IMR-90 (cell line): ENCODE results near the gene ABTB2. TPM values are rescaled to one million over a fixed set of nuclear protein-coding genes. Genes with fewer than 3 reads are reported as not detected.

Source experiments
- ATAC-seq: fragments of 200-7000 bp; cut with Tn5 transposase; 2 replicates; pipeline ENCODE4 v1.9.1; 2020; ENCODE audit warnings: low read depth, mild to moderate bottlenecking, moderate library complexity
- BruUV-seq: library from RNA; stranded (reverse); fragments of 400-500 nt; replicated peaks from 2 replicates; lab custom pipeline; 2021; lab: Mats Ljungman, UMichigan
- CTCF ChIA-PET: fragments of 300-600 bp; formaldehyde crosslinking; extraction: SDS; loops from one replicate; lab custom pipeline; 2021; ENCODE audit warnings: antibody characterized with exemption; lab: Yijun Ruan, JAX
- POLR2A ChIA-PET: fragments of 300-600 bp; sonication (Branson Sonifier 250); formaldehyde crosslinking; loops from one replicate; lab custom pipeline; 2022; ENCODE audit warnings: antibody characterized with exemption; ENCODE audit not compliant: unreplicated experiment; lab: Charles Lee
- DNase-seq: peaks from one replicate; pipeline ENCODE4 v3.0.0; 2013
- H2AFZ ChIP-seq: replicated peaks from 2 replicates; pipeline ENCODE3; 2013; ENCODE audit warnings: low read length, mild to moderate bottlenecking; ENCODE audit not compliant: poor library complexity
- H2AK5ac ChIP-seq: 2 replicates; pipeline ENCODE4 v1.6.1; 2013; ENCODE audit warnings: low read depth, low read length, inconsistent platforms
- H2AK9ac ChIP-seq: replicated peaks from 2 replicates; pipeline ENCODE3; 2013; ENCODE audit warnings: mild to moderate bottlenecking, low read depth, low read length, moderate library complexity; ENCODE audit not compliant: poor library complexity
- H2BK120ac ChIP-seq: 2 replicates; pipeline ENCODE4 v1.6.1; 2013; ENCODE audit warnings: low read depth, low read length, inconsistent platforms
- H2BK15ac ChIP-seq: 3 replicates; pipeline ENCODE4 v1.6.1; 2013; ENCODE audit warnings: low read depth, low read length, inconsistent platforms
- H2BK20ac ChIP-seq: 2 replicates; pipeline ENCODE4 v1.6.1; 2013; ENCODE audit warnings: low read depth, mild to moderate bottlenecking, inconsistent platforms, low read length, moderate library complexity
- H2BK5ac ChIP-seq: 2 replicates; pipeline ENCODE4 v1.6.1; 2013; ENCODE audit warnings: mild to moderate bottlenecking, low read depth, low read length, inconsistent platforms; ENCODE audit not compliant: poor library complexity, severe bottlenecking
- H3K14ac ChIP-seq: replicated peaks from 2 replicates; pipeline ENCODE4 v1.6.1; 2013; ENCODE audit warnings: low read depth, low read length, inconsistent platforms
- H3K18ac ChIP-seq: 2 replicates; pipeline ENCODE4 v1.6.1; 2013; ENCODE audit warnings: low read depth, low read length, control low read depth
- H3K23ac ChIP-seq: 2 replicates; pipeline ENCODE4 v1.6.1; 2013; ENCODE audit warnings: low read depth, low read length, inconsistent platforms
- H3K27ac ChIP-seq: 2 replicates; pipeline ENCODE4 v1.5.1; 2013; ENCODE audit warnings: mild to moderate bottlenecking, control low read depth, low read length; ENCODE audit not compliant: insufficient read depth
- H3K27me3 ChIP-seq: 2 replicates; pipeline ENCODE4 v1.6.1; 2013; ENCODE audit warnings: low read length; ENCODE audit not compliant: control insufficient read depth, insufficient read depth
- H3K36me3 ChIP-seq: 2 replicates; pipeline ENCODE4 v1.6.1; 2013; ENCODE audit warnings: low read length, mixed read lengths; ENCODE audit not compliant: control insufficient read depth, insufficient read depth
- H3K4ac ChIP-seq: 2 replicates; pipeline ENCODE4 v1.6.1; 2013; ENCODE audit warnings: low read depth, low read length, inconsistent platforms
- H3K4me1 ChIP-seq: 2 replicates; pipeline ENCODE4 v1.6.1; 2013; ENCODE audit warnings: low read length, mixed read lengths; ENCODE audit not compliant: control insufficient read depth, insufficient read depth
- H3K4me2 ChIP-seq: 2 replicates; pipeline ENCODE4 v1.6.1; 2013; ENCODE audit warnings: low read depth, mild to moderate bottlenecking, control low read depth, low read length, moderate library complexity
- H3K4me3 ChIP-seq: 2 replicates; pipeline ENCODE4 v1.5.1; 2013; ENCODE audit warnings: low read depth, mild to moderate bottlenecking, control low read depth, low read length, moderate library complexity; ENCODE audit not compliant: insufficient read depth
- H3K56ac ChIP-seq: 2 replicates; pipeline ENCODE4 v1.6.1; 2013; ENCODE audit warnings: low read length, inconsistent platforms; ENCODE audit not compliant: insufficient read depth; ENCODE audit errors: extremely low read depth
- H3K79me1 ChIP-seq, 2 experiments: 2 replicates each; pipeline ENCODE4 v1.6.1; 2013; ENCODE audit warnings: low read length in 2 of 2, inconsistent platforms in 1 of 2, low read depth in 1 of 2
- H3K9ac ChIP-seq: 2 replicates; pipeline ENCODE4 v1.6.1; 2013; ENCODE audit warnings: low read depth, low read length, control low read depth
- H3K9me1 ChIP-seq: 2 replicates; pipeline ENCODE4 v1.6.1; 2013; ENCODE audit warnings: low read length, inconsistent platforms; ENCODE audit not compliant: insufficient read depth
- H3K9me3 ChIP-seq: 2 replicates; pipeline ENCODE4 v1.6.1; 2013; ENCODE audit warnings: low read length; ENCODE audit not compliant: control insufficient read depth, insufficient read depth
- H4K20me1 ChIP-seq: 2 replicates; pipeline ENCODE4 v1.6.1; 2013; ENCODE audit warnings: low read length, inconsistent platforms; ENCODE audit not compliant: insufficient read depth
- H4K5ac ChIP-seq: 2 replicates; pipeline ENCODE4 v1.6.1; 2013; ENCODE audit warnings: mild to moderate bottlenecking, low read depth, low read length, control low read depth
- H4K8ac ChIP-seq, 2 experiments: 2 replicates each; pipeline ENCODE4 v1.6.1; 2013; ENCODE audit warnings: low read depth in 2 of 2, low read length in 2 of 2, control low read depth in 1 of 2, inconsistent platforms in 1 of 2
- H4K91ac ChIP-seq: 2 replicates; pipeline ENCODE4 v1.6.1; 2013; ENCODE audit warnings: low read depth, low read length, inconsistent platforms; ENCODE audit not compliant: insufficient read depth
- BHLHE40 ChIP-seq: fragments of 150-350 bp; IDR thresholded peaks from 2 replicates; pipeline ENCODE4 v1.6.1; 2016; ENCODE audit warnings: mild to moderate bottlenecking, low read depth, low read length
- CEBPB ChIP-seq: IDR thresholded peaks from 2 replicates; pipeline ENCODE4 v1.6.1; 2012; ENCODE audit warnings: low read depth, low read length, improper control_type of control experiment
- CHD1 ChIP-seq: IDR thresholded peaks from 2 replicates; pipeline ENCODE4 v1.6.1; 2012; ENCODE audit warnings: low read depth, low read length, improper control_type of control experiment
- CTCF ChIP-seq: conservative IDR thresholded peaks from 2 replicates; pipeline ENCODE4 v1.5.1; 2012; ENCODE audit warnings: mild to moderate bottlenecking, low read depth, low read length, improper control_type of control experiment
- ELK1 ChIP-seq: fragments of 150-350 bp; IDR thresholded peaks from 2 replicates; pipeline ENCODE4 v1.6.1; 2016; ENCODE audit warnings: low read depth, mild to moderate bottlenecking, low read length, moderate library complexity, borderline replicate concordance
- FOS ChIP-seq: fragments of 150-350 bp; IDR thresholded peaks from 2 replicates; pipeline ENCODE4 v1.6.1; 2016; ENCODE audit warnings: low read depth, low read length
- MAFK ChIP-seq: IDR thresholded peaks from 2 replicates; pipeline ENCODE4 v1.6.1; 2012; ENCODE audit warnings: low read depth, low read length, improper control_type of control experiment
- MAZ ChIP-seq: IDR thresholded peaks from 2 replicates; pipeline ENCODE4 v1.6.1; 2012; ENCODE audit warnings: low read depth, mild to moderate bottlenecking, low read length, improper control_type of control experiment, moderate library complexity, borderline replicate concordance
- MXI1 ChIP-seq: IDR thresholded peaks from 2 replicates; pipeline ENCODE4 v1.6.1; 2012; ENCODE audit warnings: low read depth, mild to moderate bottlenecking, low read length, moderate library complexity, borderline replicate concordance
- NFE2L2 ChIP-seq: fragments of 150-350 bp; IDR thresholded peaks from 2 replicates; pipeline ENCODE4 v1.6.1; 2016; ENCODE audit warnings: low read depth, mild to moderate bottlenecking, low read length
- POLR2A ChIP-seq: IDR thresholded peaks from 2 replicates; pipeline ENCODE4 v1.6.1; 2012; ENCODE audit warnings: mild to moderate bottlenecking, low read depth, low read length
- RAD21 ChIP-seq: IDR thresholded peaks from 2 replicates; pipeline ENCODE4 v1.6.1; 2012; ENCODE audit warnings: low read length, improper control_type of control experiment
- RCOR1 ChIP-seq: IDR thresholded peaks from 2 replicates; pipeline ENCODE4 v1.6.1; 2012; ENCODE audit warnings: mild to moderate bottlenecking, low read length, improper control_type of control experiment; ENCODE audit not compliant: insufficient replicate concordance
- SMC3 ChIP-seq: fragments of 150-350 bp; IDR thresholded peaks from 2 replicates; pipeline ENCODE4 v1.6.1; 2016; ENCODE audit warnings: low read depth, mild to moderate bottlenecking, antibody characterized with exemption, low read length, moderate library complexity
- USF2 ChIP-seq: fragments of 150-350 bp; IDR thresholded peaks from 2 replicates; pipeline ENCODE4 v1.6.1; 2017; ENCODE audit warnings: mild to moderate bottlenecking, antibody characterized with exemption, low read length, low read depth
- WGBS, 2 experiments: methylation state at CpG; one replicate each; pipeline versions ENCODE4 v1.1.5 to v1.1.7; 2013; ENCODE audit warnings: missing lambda C conversion rate in 2 of 2; ENCODE audit not compliant: insufficient read length in 1 of 2; ENCODE audit errors: extremely low coverage in 2 of 2; 5-methylcytosine and 5-hydroxymethylcytosine counted together
- dilution Hi-C: fragments of 300-500 bp; cut with HindIII; formaldehyde crosslinking; loops from one replicate; pipeline ENCODE4 v1.14.3; 2018; ENCODE audit warnings: low sequenced_read_pairs; ENCODE audit not compliant: unreplicated experiment
- in situ Hi-C: fragments of 300-500 bp; cut with MboI; formaldehyde crosslinking; loops from 3 replicates; pipeline ENCODE4 v1.14.3; 2019; ENCODE audit warnings: low sequenced_read_pairs, inconsistent platforms, mixed read lengths
- intact Hi-C: fragments of 100-400 bp; cut with micrococcal nuclease; formaldehyde crosslinking; loops from 2 replicates; pipeline ENCODE4 v1.10.0; 2022
- polyA plus RNA-seq, 3 experiments: library from polyadenylated mRNA; depleted of rRNA; stranded (reverse); fragments of >200 nt; gene quantifications; 2 replicates each; pipeline ENCODE4 v1.2.3, GENCODE V29; 2012; ENCODE audit warnings: low replicate concordance in 1 of 3
- total RNA-seq: library from RNA; depleted of rRNA; stranded (reverse); fragments of >200 nt; gene quantifications from 2 replicates; pipeline ENCODE4 v1.2.3, GENCODE V29; 2012

The ABTB2 gene
- total and polyA plus RNA-seq, 2 of the 4 experiments (the other 2 are of a cell fraction): 0.18 to 2.0 TPM

GRCh38 chr11:34314176-34314575, 43.6 kb downstream of the ABTB2 start:
- CTCF ChIA-PET: no interaction called here

More at GRCh38 chr11:34314176-34314575, 43.6 kb downstream of the ABTB2 start:
- H4K5ac ChIP-seq: no peak overlapping the region
- H2BK20ac ChIP-seq: no peak overlapping the region
- no peak overlapping the region for H3K18ac ChIP-seq
- WGBS, 2 experiments: 90% methylated on average over 2 of the region's 6 CpGs; no CpG with 5 or more reads in 1 of the 2 experiments
- H3K27ac ChIP-seq: no peak overlapping the region
- DNase-seq (no peak), ATAC-seq (no peak)
- H3K4me2 ChIP-seq: no peak overlapping the region
- peaks cover 31% of the 10 kb centered on the region for H3K27me3 ChIP-seq
- no peak overlapping the region for H2AK5ac ChIP-seq
- no peak overlapping the region for H2AK9ac ChIP-seq
- peaks cover 5% of the 10 kb centered on the region for H3K4me1 ChIP-seq
- H2BK120ac ChIP-seq: no peak overlapping the region
- no peak overlapping the region for H4K8ac ChIP-seq
- no peak overlapping the region for H2BK15ac ChIP-seq
- H3K14ac ChIP-seq: no peak overlapping the region
- in situ Hi-C loops (no loop called here), intact Hi-C loops (no loop called here), dilution Hi-C loops (no loop called here)
- H3K4ac ChIP-seq: no peak overlapping the region
- H4K20me1 ChIP-seq: no peaks in the 10 kb centered on the region
- no peak overlapping the region for H2AFZ ChIP-seq
- no peak overlapping the region for H3K9ac ChIP-seq
- no peak overlapping the region for H3K56ac ChIP-seq
- no peaks in the 10 kb centered on the region for H3K36me3 ChIP-seq
- no peak overlapping the region for H4K91ac ChIP-seq
- H3K9me3 ChIP-seq: no peaks in the 10 kb centered on the region
- no peak overlapping the region for H3K4me3 ChIP-seq
- BruUV-seq: no TSS peak
- H3K9me1 ChIP-seq: no peaks in the 10 kb centered on the region; the same call in 1 of the 2 replicates
- H3K23ac ChIP-seq: no peak overlapping the region
- H2BK5ac ChIP-seq: no peak overlapping the region
- TF ChIP-seq MAZ (no peak), RCOR1 (no peak), NFE2L2 (no peak), USF2 (no peak), CTCF (no peak), SMC3 (no peak), CHD1 (no peak), MAFK (no peak), FOS (no peak), BHLHE40 (no peak), RAD21 (no peak), POLR2A (no peak), CEBPB (no peak), MXI1 (no peak), ELK1 (no peak)
- POLR2A ChIA-PET: no interaction called here
- no peaks in the 10 kb centered on the region; a peak in 1 of 4 replicates for H3K79me1 ChIP-seq
